Sigmoid colon (tissue), 4 donors: Measurements from ENCODE around the gene C11orf68.

Source experiments
- CTCF ChIP-seq, 4 experiments: fragments of 450-650 bp in 3 of 4; fragments of 200-600 bp in 1 of 4; IDR thresholded peaks; one replicate each; pipeline ENCODE4 v1.5.1; 2016 to 2019; ENCODE audit warnings: antibody characterized with exemption in 4 of 4, mild to moderate bottlenecking in 3 of 4, moderate library complexity in 2 of 4
- EP300 ChIP-seq, 4 donors: sonication (generic); formaldehyde crosslinking; IDR thresholded peaks; one replicate each; pipeline ENCODE4 v1.6.1; 2017; ENCODE audit warnings: antibody characterized with exemption in 4 of 4

- no peak for TF ChIP-seq CTCF (IDR thresholded peaks at IDR 0.05)
- TF ChIP-seq EP300 (IDR thresholded peaks at IDR 0.05), result no peak
Measured at GRCh38 chr11:65868076-65868667, 50.7 kb downstream of the C11orf68 start.
